PFSK-1 (cell line): ENCODE data around the gene PPP1R9A.

ENCODE experiments used
- POLR2AphosphoS5 ChIP-seq: IDR thresholded peaks from 2 replicates; pipeline ENCODE4 v1.6.1; 2012; ENCODE audit warnings: low read depth, mild to moderate bottlenecking, control low read depth, low read length, moderate library complexity
- REST ChIP-seq, 2 experiments: IDR thresholded peaks; 2 replicates each; pipeline versions ENCODE4 v1.6.1 to v1.8.0; 2011 to 2012; ENCODE audit warnings: low read depth in 2 of 2, low read length in 2 of 2, control low read depth in 1 of 2, inconsistent platforms in 1 of 2, mild to moderate bottlenecking in 1 of 2, moderate library complexity in 1 of 2; ENCODE audit not compliant: insufficient read depth in 1 of 2
- TAF1 ChIP-seq: IDR thresholded peaks from 2 replicates; pipeline ENCODE4 v1.6.1; 2012; ENCODE audit warnings: low read length, control low read depth, borderline replicate concordance; ENCODE audit not compliant: insufficient read depth

GRCh38 chr7:95157381-95157780 lies 250.0 kb downstream of the PPP1R9A start:
- TF ChIP-seq POLR2AphosphoS5 (no peak), TAF1 (no peak), REST (IDR thresholded peaks at IDR 0.05; ENCODE audit: insufficient read depth in 1 of 2, low read depth in 2 of 2, low read length in 2 of 2) (no peak)
